ENCODE results near the gene ESX1. TPM values are rescaled to one million over a fixed set of nuclear protein-coding genes. Genes with fewer than 3 reads are reported as not detected.

ESX1 gene
- polyA plus RNA-seq, 2 of the 4 experiments (the other 2 are of a cell fraction) = 0.05 TPM; not detected in 1

DNA sequence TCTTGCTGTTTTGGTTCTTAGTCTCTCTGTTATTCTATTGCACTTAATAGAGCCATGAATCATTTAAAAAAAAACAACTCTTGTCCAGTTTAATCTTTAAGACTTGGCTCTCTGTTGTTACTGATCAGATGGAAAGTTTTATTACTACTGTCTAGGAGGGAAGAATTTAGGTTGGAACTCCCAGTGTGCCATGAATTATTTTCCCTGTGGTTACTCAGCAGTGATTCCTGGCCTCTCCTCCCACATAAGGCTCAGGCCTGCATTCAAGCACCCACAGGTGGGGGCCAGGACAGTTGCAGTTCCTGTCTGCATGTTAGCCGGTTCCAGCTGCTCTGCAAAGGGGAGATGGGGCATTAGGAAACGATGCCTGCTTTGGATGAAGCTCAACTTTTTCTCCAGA is 29.8 kb upstream of the ESX1 start:
- no peak overlapping the region for H3K4me2 ChIP-seq
- TF ChIP-seq, protein P1, sequence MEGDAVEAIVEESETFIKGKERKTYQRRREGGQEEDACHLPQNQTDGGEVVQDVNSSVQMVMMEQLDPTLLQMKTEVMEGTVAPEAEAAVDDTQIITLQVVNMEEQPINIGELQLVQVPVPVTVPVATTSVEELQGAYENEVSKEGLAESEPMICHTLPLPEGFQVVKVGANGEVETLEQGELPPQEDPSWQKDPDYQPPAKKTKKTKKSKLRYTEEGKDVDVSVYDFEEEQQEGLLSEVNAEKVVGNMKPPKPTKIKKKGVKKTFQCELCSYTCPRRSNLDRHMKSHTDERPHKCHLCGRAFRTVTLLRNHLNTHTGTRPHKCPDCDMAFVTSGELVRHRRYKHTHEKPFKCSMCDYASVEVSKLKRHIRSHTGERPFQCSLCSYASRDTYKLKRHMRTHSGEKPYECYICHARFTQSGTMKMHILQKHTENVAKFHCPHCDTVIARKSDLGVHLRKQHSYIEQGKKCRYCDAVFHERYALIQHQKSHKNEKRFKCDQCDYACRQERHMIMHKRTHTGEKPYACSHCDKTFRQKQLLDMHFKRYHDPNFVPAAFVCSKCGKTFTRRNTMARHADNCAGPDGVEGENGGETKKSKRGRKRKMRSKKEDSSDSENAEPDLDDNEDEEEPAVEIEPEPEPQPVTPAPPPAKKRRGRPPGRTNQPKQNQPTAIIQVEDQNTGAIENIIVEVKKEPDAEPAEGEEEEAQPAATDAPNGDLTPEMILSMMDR (IDR thresholded peaks at IDR 0.05) = no peak
- TF ChIP-seq FOSB (CRISPR knock-in tag; IDR thresholded peaks at IDR 0.05) = no peak
- TF ChIP-seq, protein P2, sequence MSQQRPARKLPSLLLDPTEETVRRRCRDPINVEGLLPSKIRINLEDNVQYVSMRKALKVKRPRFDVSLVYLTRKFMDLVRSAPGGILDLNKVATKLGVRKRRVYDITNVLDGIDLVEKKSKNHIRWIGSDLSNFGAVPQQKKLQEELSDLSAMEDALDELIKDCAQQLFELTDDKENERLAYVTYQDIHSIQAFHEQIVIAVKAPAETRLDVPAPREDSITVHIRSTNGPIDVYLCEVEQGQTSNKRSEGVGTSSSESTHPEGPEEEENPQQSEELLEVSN (IDR thresholded peaks at IDR 0.05; ENCODE audit: borderline replicate concordance, low read depth) = no peak
- TF ChIP-seq HOXB13 (CRISPR knock-in tag; IDR thresholded peaks at IDR 0.05; ENCODE audit: low read depth) = no peak
- no peak for TF ChIP-seq JUNB (IDR thresholded peaks at IDR 0.05)
- TF ChIP-seq ZSCAN20 (CRISPR knock-in tag; IDR thresholded peaks at IDR 0.05) = no peak
- TF ChIP-seq, protein P3, sequence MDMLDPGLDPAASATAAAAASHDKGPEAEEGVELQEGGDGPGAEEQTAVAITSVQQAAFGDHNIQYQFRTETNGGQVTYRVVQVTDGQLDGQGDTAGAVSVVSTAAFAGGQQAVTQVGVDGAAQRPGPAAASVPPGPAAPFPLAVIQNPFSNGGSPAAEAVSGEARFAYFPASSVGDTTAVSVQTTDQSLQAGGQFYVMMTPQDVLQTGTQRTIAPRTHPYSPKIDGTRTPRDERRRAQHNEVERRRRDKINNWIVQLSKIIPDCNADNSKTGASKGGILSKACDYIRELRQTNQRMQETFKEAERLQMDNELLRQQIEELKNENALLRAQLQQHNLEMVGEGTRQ (IDR thresholded peaks at IDR 0.05) = no peak
- no peak for TF ChIP-seq POLR2AphosphoS2 (conservative IDR thresholded peaks at IDR 0.05; ENCODE audit: low read length)
- TF ChIP-seq, protein P4, sequence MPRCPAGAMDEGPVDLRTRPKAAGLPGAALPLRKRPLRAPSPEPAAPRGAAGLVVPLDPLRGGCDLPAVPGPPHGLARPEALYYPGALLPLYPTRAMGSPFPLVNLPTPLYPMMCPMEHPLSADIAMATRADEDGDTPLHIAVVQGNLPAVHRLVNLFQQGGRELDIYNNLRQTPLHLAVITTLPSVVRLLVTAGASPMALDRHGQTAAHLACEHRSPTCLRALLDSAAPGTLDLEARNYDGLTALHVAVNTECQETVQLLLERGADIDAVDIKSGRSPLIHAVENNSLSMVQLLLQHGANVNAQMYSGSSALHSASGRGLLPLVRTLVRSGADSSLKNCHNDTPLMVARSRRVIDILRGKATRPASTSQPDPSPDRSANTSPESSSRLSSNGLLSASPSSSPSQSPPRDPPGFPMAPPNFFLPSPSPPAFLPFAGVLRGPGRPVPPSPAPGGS (IDR thresholded peaks at IDR 0.05) = no peak
- TF ChIP-seq CBX8 (IDR thresholded peaks at IDR 0.05) = no peak
- no peak for TF ChIP-seq TFCP2L1 (CRISPR knock-in tag; IDR thresholded peaks at IDR 0.05)
- POLR2A ChIA-PET = no interaction called here
- no peak overlapping the region for H3K4me3 ChIP-seq
- WGBS (ENCODE audit: missing lambda C conversion rate) = no CpG with 5 or more reads among the region's 2 CpGs
- FAIRE-seq (no peak), ATAC-seq (no peak), DNase-seq (ENCODE audit: low read depth in 1 of 2, low spot score in 1 of 2) (no peak)
- CTCF ChIA-PET = interaction anchor here (1.1 to 2.7 kb wide), 2 partner anchors 14 to 25 kb away, joined by 3 to 8 read pairs; no protein-coding TSS in a partner anchor
- no peaks in the 10 kb centered on the region for H3K4me1 ChIP-seq
- H3K27ac ChIP-seq = no peak overlapping the region
- no peaks in the 10 kb centered on the region for H3K9me3 ChIP-seq

DNA sequence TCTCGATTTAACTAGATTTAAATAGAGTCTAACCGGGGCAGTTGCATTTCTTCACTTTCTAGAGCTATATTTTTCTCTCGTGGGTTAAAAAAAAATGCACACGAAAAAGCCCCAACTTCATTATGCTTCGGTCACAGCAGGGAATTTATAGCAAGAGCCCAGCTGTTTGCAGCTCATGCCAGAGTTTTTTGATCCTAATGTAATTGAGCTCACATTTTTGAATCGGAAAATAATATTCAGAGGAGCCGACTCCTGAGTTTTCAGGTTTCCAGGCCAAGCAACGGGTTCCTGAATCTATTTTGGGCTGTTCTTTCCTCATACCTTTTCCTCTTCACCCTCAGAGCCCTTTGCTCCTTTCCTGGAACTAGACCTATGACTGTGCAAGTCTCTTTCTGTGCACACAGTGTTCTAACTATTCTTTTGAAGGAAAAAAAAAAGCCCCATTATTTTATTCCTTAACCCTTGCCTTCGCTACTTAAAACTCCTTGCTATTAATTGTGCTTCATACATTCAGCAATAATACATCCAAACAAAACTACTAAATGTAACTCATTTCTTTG is 27.5 kb upstream of the ESX1 start:
- Histone ChIP-seq H3K9me3 (no peaks in the 10 kb centered on the region), H3K4me2 (no peak overlapping the region), H3K27ac (no peak overlapping the region), H3K4me3 (no peak overlapping the region), H3K4me1 (no peaks in the 10 kb centered on the region)
- peak; percentile 32 for FAIRE-seq
- 46% methylated on average over 9 of the region's 9 CpGs for WGBS (ENCODE audit: missing lambda C conversion rate)
- ChIA-PET CTCF (no interaction called here), POLR2A (no interaction called here)
- TF ChIP-seq HOXB13 (CRISPR knock-in tag; IDR thresholded peaks at IDR 0.05; ENCODE audit: low read depth) (no peak), ZFP36 (IDR thresholded peaks at IDR 0.05; ENCODE audit: borderline replicate concordance, partially characterized antibody) (no peak), MYC (IDR thresholded peaks at IDR 0.05; ENCODE audit: borderline replicate concordance, low read length) (no peak), SMC3 (IDR thresholded peaks at IDR 0.05) (no peak), RFX5 (IDR thresholded peaks at IDR 0.05) (no peak)
- no peak for ATAC-seq
- DNase-seq (ENCODE audit: low read depth in 1 of 2, low spot score in 1 of 2) = no peak

DNA sequence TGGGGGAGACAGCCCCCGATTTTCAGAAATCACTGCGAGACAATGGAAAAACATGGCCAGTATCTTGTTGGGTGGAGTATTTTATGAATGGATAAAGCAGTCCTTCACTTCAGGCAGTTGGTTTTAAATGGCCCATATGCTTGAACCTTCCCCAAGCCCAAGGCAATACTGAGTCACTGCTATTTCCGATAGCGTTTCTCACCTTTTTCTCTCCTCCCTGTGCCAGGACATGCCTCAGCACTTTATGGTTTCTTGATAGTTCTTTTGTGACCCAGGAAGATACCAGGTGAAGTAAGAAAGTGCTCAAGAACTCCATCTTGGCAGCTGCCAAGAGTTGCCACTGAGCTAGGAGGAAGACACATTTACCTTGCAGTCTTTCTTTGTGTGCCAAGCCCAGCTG is 26.8 kb upstream of the ESX1 start:
- FAIRE-seq = no peak
- ChIA-PET POLR2A (no interaction called here), CTCF (no interaction called here)
- Histone ChIP-seq H3K4me2 (no peak overlapping the region), H3K27ac (no peak overlapping the region), H3K9me3 (no peaks in the 10 kb centered on the region), H3K4me3 (no peak overlapping the region), H3K4me1 (no peaks in the 10 kb centered on the region)
- no peak for ATAC-seq
- DNase-seq (ENCODE audit: low read depth in 1 of 2, low spot score in 1 of 2) = no peak
- 59% methylated on average over 4 of the region's 4 CpGs for WGBS (ENCODE audit: missing lambda C conversion rate)
- TF ChIP-seq POLR2A (IDR thresholded peaks at IDR 0.05; ENCODE audit: low read length) = no peak
- no peak for TF ChIP-seq MYC (IDR thresholded peaks at IDR 0.05; ENCODE audit: borderline replicate concordance, low read length)
- no peak for TF ChIP-seq JUNB (IDR thresholded peaks at IDR 0.05)
- TF ChIP-seq NPAS2 (CRISPR knock-in tag; IDR thresholded peaks at IDR 0.05; ENCODE audit: borderline replicate concordance) = no peak
- no peak for TF ChIP-seq NFE2L2 (conservative IDR thresholded peaks at IDR 0.05; ENCODE audit: low read length)
- TF ChIP-seq HOXB13 (CRISPR knock-in tag; IDR thresholded peaks at IDR 0.05; ENCODE audit: low read depth) = no peak
- no peak for TF ChIP-seq RNF2 (IDR thresholded peaks at IDR 0.05; ENCODE audit: borderline replicate concordance, low read depth)
- no peak for TF ChIP-seq HOXB5 (CRISPR knock-in tag; IDR thresholded peaks at IDR 0.05)
- TF ChIP-seq, protein P5, sequence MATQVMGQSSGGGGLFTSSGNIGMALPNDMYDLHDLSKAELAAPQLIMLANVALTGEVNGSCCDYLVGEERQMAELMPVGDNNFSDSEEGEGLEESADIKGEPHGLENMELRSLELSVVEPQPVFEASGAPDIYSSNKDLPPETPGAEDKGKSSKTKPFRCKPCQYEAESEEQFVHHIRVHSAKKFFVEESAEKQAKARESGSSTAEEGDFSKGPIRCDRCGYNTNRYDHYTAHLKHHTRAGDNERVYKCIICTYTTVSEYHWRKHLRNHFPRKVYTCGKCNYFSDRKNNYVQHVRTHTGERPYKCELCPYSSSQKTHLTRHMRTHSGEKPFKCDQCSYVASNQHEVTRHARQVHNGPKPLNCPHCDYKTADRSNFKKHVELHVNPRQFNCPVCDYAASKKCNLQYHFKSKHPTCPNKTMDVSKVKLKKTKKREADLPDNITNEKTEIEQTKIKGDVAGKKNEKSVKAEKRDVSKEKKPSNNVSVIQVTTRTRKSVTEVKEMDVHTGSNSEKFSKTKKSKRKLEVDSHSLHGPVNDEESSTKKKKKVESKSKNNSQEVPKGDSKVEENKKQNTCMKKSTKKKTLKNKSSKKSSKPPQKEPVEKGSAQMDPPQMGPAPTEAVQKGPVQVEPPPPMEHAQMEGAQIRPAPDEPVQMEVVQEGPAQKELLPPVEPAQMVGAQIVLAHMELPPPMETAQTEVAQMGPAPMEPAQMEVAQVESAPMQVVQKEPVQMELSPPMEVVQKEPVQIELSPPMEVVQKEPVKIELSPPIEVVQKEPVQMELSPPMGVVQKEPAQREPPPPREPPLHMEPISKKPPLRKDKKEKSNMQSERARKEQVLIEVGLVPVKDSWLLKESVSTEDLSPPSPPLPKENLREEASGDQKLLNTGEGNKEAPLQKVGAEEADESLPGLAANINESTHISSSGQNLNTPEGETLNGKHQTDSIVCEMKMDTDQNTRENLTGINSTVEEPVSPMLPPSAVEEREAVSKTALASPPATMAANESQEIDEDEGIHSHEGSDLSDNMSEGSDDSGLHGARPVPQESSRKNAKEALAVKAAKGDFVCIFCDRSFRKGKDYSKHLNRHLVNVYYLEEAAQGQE (IDR thresholded peaks at IDR 0.05) = no peak
- TF ChIP-seq FOSL2 (IDR thresholded peaks at IDR 0.05) = no peak
- no peak for TF ChIP-seq FOSL2 (CRISPR knock-in tag; IDR thresholded peaks at IDR 0.05)
- TF ChIP-seq, protein P4 (IDR thresholded peaks at IDR 0.05) = no peak
- no peak for TF ChIP-seq EP300 (IDR thresholded peaks at IDR 0.05)
- TF ChIP-seq JUN (IDR thresholded peaks at IDR 0.05) = no peak
- TF ChIP-seq RCOR1 (IDR thresholded peaks at IDR 0.05; ENCODE audit: low read depth, low read length) = no peak
